HG03025 (cell line): ENCODE data around the gene PARVA.

Source experiments
- ATAC-seq: cut with Tn5 transposase; IDR thresholded peaks from one replicate; pipeline ENCODE4 v1.9.1; 2021; ENCODE audit warnings: mild to moderate bottlenecking, moderate library complexity; ENCODE audit not compliant: unreplicated experiment, low FRiP score

The PARVA gene

DNA sequence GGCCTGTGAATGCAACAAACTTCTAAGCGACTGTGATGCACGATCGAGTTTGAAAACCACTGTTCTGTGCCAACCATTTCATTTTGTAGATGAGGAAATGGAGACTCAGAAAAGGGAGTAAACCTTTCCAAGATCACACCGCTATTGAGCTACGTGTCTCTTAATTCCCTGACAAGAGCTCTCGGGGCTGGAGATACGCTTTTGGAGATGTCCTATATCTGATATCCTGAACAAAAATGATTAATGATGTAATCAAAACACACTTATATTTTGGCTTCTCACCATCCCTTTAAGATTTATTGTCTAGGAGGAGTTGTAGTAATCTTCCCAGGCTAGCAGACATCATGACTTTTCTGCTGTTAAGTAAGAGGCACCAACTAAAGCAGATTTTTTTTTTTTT is 1.7 kb upstream of the PARVA start:
- ATAC-seq = no peak

DNA sequence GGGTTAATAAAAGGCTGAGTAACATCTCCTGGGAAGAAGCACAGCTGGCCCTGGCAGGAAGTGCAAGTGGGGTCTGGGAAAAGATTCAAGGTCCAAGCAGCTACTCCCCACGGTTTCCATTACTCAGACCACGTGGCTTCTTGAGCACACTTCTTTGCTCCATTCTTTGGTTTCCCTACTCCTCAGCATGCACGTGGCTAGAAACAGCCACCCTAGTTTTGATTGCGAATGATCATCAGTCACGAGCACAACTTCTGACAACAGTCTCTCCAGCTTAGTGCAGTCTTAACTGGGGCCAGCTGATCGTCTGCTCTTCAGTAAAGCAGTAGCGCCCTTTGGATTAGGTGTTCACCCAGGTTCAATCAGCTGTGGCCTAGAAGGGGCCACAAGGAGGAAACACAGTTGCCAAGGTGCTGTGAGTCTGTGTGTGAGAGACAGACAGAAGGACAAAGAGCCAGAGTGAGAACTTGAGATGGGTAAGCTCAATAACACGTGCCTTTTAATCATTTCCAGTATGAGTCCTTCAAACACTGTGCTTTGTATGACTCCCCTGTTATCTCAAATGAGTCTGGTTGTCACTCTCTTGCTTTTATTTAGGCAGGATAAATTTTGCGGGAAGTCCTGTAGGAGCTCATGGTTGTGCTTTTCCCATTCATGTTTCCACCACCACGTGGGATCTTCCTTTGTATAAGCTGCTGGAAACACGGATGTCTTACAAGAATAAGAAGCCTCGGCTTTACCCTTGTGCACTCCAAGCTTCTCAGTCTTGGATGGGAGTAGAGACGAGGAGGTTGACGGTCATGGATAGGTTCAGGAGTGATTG is 901 bp upstream of the PARVA start:
- no peak for ATAC-seq

- no peak for ATAC-seq
These were observed 638 bp downstream of the PARVA start for GRCh38 chr11:12377824-12378593.

GRCh38 chr11:12380565-12381325 is 3.4 kb downstream of the PARVA start:
- ATAC-seq = no peak

DNA sequence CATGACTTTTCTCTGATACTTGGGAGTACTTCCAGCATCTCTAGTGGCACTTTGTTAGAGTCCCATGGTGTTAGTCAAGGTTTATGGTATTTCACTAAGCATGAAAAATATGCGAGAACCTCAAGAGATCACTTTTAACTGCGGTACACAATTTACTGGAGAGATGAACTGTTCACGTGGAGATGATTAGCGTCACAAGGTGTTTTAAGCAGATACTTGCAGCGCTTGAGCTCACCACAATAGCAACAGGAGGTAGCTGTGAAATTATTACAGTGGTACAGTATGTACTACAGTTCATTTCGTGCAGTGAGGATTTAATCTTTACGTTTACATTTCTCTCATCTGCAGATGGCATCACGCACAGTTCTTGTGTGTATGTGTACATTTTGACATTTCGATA is 4.5 kb downstream of the PARVA start:
- ATAC-seq = no peak

GRCh38 chr11:12382451-12382850 is 5.1 kb downstream of the PARVA start:
- no peak for ATAC-seq

GRCh38 chr11:12386309-12386708 is 8.9 kb downstream of the PARVA start:
- ATAC-seq = no peak

GRCh38 chr11:12386745-12387144 is 9.4 kb downstream of the PARVA start:
- no peak for ATAC-seq

GRCh38 chr11:12388173-12388572 is 10.8 kb downstream of the PARVA start:
- no peak for ATAC-seq

- no peak for ATAC-seq
These were observed 11.7 kb downstream of the PARVA start for GRCh38 chr11:12388939-12389670.

GRCh38 chr11:12389676-12390657 is 12.6 kb downstream of the PARVA start:
- no peak for ATAC-seq

DNA sequence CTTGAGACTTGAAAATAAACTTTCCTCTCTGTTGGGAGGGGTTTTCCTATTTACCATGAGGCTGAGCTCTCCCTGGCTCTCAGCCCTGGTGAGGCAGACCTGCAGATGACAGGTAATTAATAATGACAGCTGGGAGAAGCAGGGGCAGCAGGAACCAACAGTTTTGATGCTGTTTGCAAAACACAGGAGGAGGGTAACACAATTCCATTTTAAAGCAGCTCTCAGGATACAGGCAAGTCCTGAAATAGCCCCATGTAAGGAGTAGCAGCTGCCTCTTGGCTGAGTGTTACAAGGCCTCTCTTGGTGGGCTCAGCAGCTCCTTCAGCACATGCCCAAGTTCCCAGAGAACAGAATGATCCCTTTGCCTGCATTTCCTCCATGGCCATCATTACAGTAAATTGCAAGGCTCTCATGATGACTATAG is 13.3 kb downstream of the PARVA start:
- ATAC-seq = no peak

DNA sequence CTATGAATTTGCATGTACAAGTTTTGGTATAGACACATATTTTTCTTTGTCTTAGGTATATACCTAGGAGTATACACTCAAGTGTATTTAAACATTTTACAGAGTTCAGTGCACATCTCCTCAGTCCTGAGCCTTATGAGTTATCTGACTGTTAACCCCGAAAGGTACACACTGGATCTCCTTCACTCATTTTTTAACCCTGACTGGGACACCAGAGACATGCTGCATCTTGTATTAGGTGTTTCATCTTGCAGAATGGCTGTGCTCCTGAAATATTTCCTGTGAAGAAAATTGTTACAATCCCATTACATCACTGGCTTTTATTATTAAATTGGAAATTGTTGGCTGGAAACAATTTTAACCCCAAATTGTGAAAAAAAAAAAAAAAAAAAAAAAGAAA is 15.3 kb downstream of the PARVA start:
- ATAC-seq = no peak

DNA sequence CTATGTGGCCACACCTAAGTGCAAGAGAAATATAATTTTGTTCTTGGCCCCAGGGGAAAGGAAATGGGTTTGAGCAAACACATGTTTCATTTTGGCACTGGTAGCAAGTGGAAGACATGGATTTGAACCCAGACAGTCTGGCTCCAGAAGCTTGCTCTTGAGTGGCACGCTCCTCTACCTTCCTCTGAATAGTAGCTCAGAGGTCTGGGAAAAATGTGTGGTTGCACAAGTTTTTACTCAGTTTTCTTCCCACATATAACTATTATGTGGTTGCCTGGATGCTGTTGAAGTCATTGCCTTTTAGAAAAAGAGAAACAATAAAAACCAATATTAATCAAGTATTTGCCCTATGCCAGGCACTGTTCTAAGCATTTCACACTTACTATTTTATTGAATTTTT is 16.3 kb downstream of the PARVA start:
- ATAC-seq = no peak

DNA sequence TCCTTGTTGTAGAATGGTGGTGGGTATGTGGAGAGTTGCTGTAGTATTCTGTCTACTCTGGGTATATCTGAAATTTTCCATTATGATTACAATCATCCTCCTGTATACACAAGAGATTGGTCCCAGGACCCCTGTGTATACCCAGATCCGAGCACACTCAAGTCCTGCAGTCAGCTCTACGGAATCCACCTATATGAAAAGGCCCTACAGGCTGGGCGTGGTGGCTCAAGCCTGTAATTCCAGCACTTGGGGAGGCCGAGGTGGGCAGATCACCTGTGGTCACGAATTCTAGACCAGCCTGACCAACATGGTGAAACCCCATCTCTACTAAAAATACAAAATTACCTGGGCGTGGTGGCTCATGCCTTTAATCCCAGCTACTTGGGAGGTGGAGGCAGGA is 17.2 kb downstream of the PARVA start:
- ATAC-seq = no peak

DNA sequence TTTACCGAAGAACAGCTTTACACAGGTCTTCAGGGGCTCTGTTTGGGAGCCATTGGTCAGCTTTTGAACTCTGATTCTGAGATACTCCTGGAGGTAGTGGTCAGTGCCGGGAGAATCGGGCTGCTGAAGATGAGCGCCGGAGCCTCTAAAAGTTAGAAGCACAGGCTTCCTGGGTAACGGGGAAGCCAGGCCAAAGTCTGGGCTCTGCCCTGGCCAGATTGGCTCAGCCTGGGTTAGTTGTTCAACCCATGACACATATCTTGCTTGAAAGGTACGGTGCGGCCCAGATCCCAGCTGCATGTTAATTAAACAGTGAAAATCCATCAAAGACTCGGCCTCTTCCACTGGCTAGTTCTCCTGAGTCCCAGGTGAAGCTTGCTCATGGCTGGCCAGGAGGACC is 18.0 kb downstream of the PARVA start:
- no peak for ATAC-seq

GRCh38 chr11:12397931-12398334 is 20.6 kb downstream of the PARVA start:
- ATAC-seq = no peak

GRCh38 chr11:12399355-12399754 is 22.0 kb downstream of the PARVA start:
- no peak for ATAC-seq

DNA sequence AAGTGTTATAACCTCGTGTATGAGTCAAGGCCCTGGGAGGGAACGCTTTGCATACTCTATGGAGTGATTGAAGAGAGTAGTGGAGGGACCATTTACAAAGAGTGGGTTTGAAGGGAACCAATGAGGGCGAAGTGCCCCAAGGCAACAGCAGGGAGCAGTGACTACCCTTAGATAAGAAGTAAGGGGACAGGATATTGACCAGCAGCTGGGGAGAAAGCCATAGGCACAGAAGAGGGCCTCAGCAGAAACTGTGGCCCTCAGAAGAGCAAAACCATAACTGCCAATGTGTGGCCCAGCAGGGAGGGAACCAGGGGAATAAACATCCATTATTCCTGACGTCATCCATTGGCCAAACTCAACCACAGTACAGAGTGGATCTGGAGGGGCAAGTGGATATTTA is 24.7 kb downstream of the PARVA start:
- ATAC-seq = no peak
